Stimulated activated CD8-positive, alpha-beta memory T cell treated with anti-CD3 and anti-CD28 coated beads, Interleukin-4, amount 100 ng/mL, for 24 hours (primary cell): Measurements from ENCODE around the gene CSNK2A2.

Experiments used
- DNase-seq: peaks from one replicate; pipeline ENCODE4 v3.0.0-alpha.2; 2020; ENCODE audit warnings: low read depth

CSNK2A2 gene

GRCh38 chr16:58138852-58139251, 59.1 kb downstream of the CSNK2A2 start:
- no peak for DNase-seq

GRCh38 chr16:58137581-58137980, 60.3 kb downstream of the CSNK2A2 start:
- DNase-seq = no peak

GRCh38 chr16:58129097-58129936, 68.6 kb downstream of the CSNK2A2 start, which contains the start of gene CFAP20:
CFAP20 (minus strand) TSS chr16:58129381; CDS start chr16:58129115, 266 bp downstream.
- peak; percentile 93 for DNase-seq

GRCh38 chr16:58128711-58129096, 69.2 kb downstream of the CSNK2A2 start:
- no peak for DNase-seq

- DNase-seq = no peak
Observed at GRCh38 chr16:58128181-58128631, 69.7 kb downstream of the CSNK2A2 start.

- DNase-seq = no peak
Observed at GRCh38 chr16:58127634-58128033, 70.3 kb downstream of the CSNK2A2 start.

- no peak for DNase-seq
Observed at GRCh38 chr16:58127033-58127556, 70.8 kb downstream of the CSNK2A2 start.

- no peak for DNase-seq
Observed at GRCh38 chr16:58126451-58126961, 71.4 kb downstream of the CSNK2A2 start.

GRCh38 chr16:58125781-58126335, 72.0 kb downstream of the CSNK2A2 start:
- DNase-seq = no peak

GRCh38 chr16:58125041-58125440, 72.9 kb downstream of the CSNK2A2 start:
- no peak for DNase-seq

GRCh38 chr16:58124601-58124915, 73.3 kb downstream of the CSNK2A2 start:
- no peak for DNase-seq

GRCh38 chr16:58123896-58124600, 73.9 kb downstream of the CSNK2A2 start:
- DNase-seq = no peak

GRCh38 chr16:58121132-58121531, 76.8 kb downstream of the CSNK2A2 start:
- no peak for DNase-seq

GRCh38 chr16:58120234-58120633, 77.7 kb downstream of the CSNK2A2 start:
- no peak for DNase-seq

- no peak for DNase-seq
Observed at GRCh38 chr16:58119509-58119845, 78.4 kb downstream of the CSNK2A2 start.

GRCh38 chr16:58118801-58119508, 79.0 kb downstream of the CSNK2A2 start:
- no peak for DNase-seq

- no peak for DNase-seq
Observed at GRCh38 chr16:58116529-58116928, 81.4 kb downstream of the CSNK2A2 start.

- DNase-seq = no peak
Observed at GRCh38 chr16:58116081-58116480, 81.8 kb downstream of the CSNK2A2 start.

GRCh38 chr16:58114827-58115825, 82.8 kb downstream of the CSNK2A2 start:
- DNase-seq = no peak

GRCh38 chr16:58111302-58111627, 86.6 kb downstream of the CSNK2A2 start:
- DNase-seq = no peak
